H9 (cell line): ENCODE results near the gene NBEA. TPM values are rescaled to one million over a fixed set of nuclear protein-coding genes. Genes with fewer than 3 reads are reported as not detected.

Experiments used
- DNase-seq: peaks from one replicate; pipeline ENCODE4 v3.0.0-alpha.2; 2017
- H2AFZ ChIP-seq: one replicate; pipeline ENCODE4 v1.6.1; 2013; ENCODE audit warnings: mild to moderate bottlenecking, low read length, control low read depth, moderate library complexity
- H2AK5ac ChIP-seq: 2 replicates; pipeline ENCODE4 v1.6.1; 2013; ENCODE audit warnings: low read length, control low read depth, mixed read lengths; ENCODE audit not compliant: insufficient read length
- H2BK120ac ChIP-seq: one replicate; pipeline ENCODE4 v1.6.1; 2013; ENCODE audit warnings: low read depth, mild to moderate bottlenecking, low read length, control low read depth, inconsistent platforms; ENCODE audit not compliant: poor library complexity, severe bottlenecking
- H2BK12ac ChIP-seq: 2 replicates; pipeline ENCODE4 v1.6.1; 2013; ENCODE audit warnings: low read length, control low read depth, mixed read lengths, low read depth; ENCODE audit not compliant: insufficient read length
- H2BK15ac ChIP-seq: 2 replicates; pipeline ENCODE4 v1.6.1; 2013; ENCODE audit warnings: low read depth, low read length, control low read depth
- H2BK20ac ChIP-seq: one replicate; pipeline ENCODE4 v1.6.1; 2013; ENCODE audit warnings: low read depth, mild to moderate bottlenecking, low read length, control low read depth, inconsistent platforms; ENCODE audit not compliant: poor library complexity, severe bottlenecking
- H2BK5ac ChIP-seq: 2 replicates; pipeline ENCODE4 v1.6.1; 2013; ENCODE audit warnings: low read length, control low read depth, mixed read lengths; ENCODE audit not compliant: insufficient read length
- H3K14ac ChIP-seq: 2 replicates; pipeline ENCODE4 v1.6.1; 2013; ENCODE audit warnings: low read length, control low read depth; ENCODE audit not compliant: insufficient read depth
- H3K18ac ChIP-seq: 2 replicates; pipeline ENCODE4 v1.6.1; 2013; ENCODE audit warnings: low read depth, mild to moderate bottlenecking, mixed read lengths, low read length, control low read depth; ENCODE audit not compliant: insufficient read length
- H3K23ac ChIP-seq: 2 replicates; pipeline ENCODE4 v1.6.1; 2013; ENCODE audit warnings: low read length, control low read depth, mixed read lengths, low read depth; ENCODE audit not compliant: insufficient read length
- H3K23me2 ChIP-seq: 2 replicates; pipeline ENCODE4 v1.6.1; 2013; ENCODE audit warnings: low read depth, mild to moderate bottlenecking, mixed read lengths, low read length, control low read depth; ENCODE audit not compliant: insufficient read length, poor library complexity, severe bottlenecking
- H3K27ac ChIP-seq: 2 replicates; pipeline ENCODE4 v1.5.1; 2013; ENCODE audit warnings: low read length, control low read depth, mixed read lengths, low read depth; ENCODE audit not compliant: insufficient read length
- H3K27me3 ChIP-seq: 2 replicates; pipeline ENCODE4 v1.6.1; 2013; ENCODE audit warnings: low read length, control low read depth, inconsistent platforms; ENCODE audit not compliant: insufficient read depth
- H3K4ac ChIP-seq: 2 replicates; pipeline ENCODE4 v1.6.1; 2013; ENCODE audit warnings: low read depth, mild to moderate bottlenecking, control low read depth, inconsistent platforms, low read length, moderate library complexity
- H3K4me1 ChIP-seq: 2 replicates; pipeline ENCODE4 v1.6.1; 2013; ENCODE audit warnings: low read length, control low read depth, inconsistent platforms; ENCODE audit not compliant: insufficient read depth
- H3K4me2 ChIP-seq: 2 replicates; pipeline ENCODE4 v1.6.1; 2013; ENCODE audit warnings: low read length, control low read depth, mixed read lengths; ENCODE audit not compliant: insufficient read length, insufficient read depth
- H3K56ac ChIP-seq: 2 replicates; pipeline ENCODE4 v1.6.1; 2013; ENCODE audit warnings: low read depth, mild to moderate bottlenecking, mixed read lengths, low read length, control low read depth; ENCODE audit not compliant: insufficient read length
- H3K79me1 ChIP-seq: 2 replicates; pipeline ENCODE4 v1.6.1; 2013; ENCODE audit warnings: low read depth, mild to moderate bottlenecking, moderate library complexity, low read length, control low read depth, inconsistent platforms; ENCODE audit not compliant: insufficient read depth, poor library complexity, severe bottlenecking
- H3K79me2 ChIP-seq: 2 replicates; pipeline ENCODE4 v1.6.1; 2013; ENCODE audit warnings: low read length, control low read depth, inconsistent platforms; ENCODE audit not compliant: insufficient read depth
- H3K9ac ChIP-seq: 2 replicates; pipeline ENCODE4 v1.6.1; 2013; ENCODE audit warnings: low read length, control low read depth, mixed read lengths; ENCODE audit not compliant: insufficient read length; ENCODE audit errors: extremely low read depth
- H3K9me3 ChIP-seq: one replicate; pipeline ENCODE4 v1.6.1; 2013; ENCODE audit warnings: low read depth, low read length, inconsistent platforms; ENCODE audit not compliant: control insufficient read depth
- H3T11ph ChIP-seq: one replicate; pipeline ENCODE4 v1.6.1; 2013; ENCODE audit warnings: mild to moderate bottlenecking, low read length, control low read depth, inconsistent platforms
- H4K20me1 ChIP-seq: one replicate; pipeline ENCODE4 v1.6.1; 2013; ENCODE audit not compliant: control insufficient read depth, insufficient read length, insufficient read depth
- H4K5ac ChIP-seq: 2 replicates; pipeline ENCODE4 v1.6.1; 2013; ENCODE audit warnings: low read depth, mild to moderate bottlenecking, mixed read lengths, low read length, control low read depth; ENCODE audit not compliant: insufficient read length
- H4K8ac ChIP-seq: replicated peaks from 2 replicates; pipeline ENCODE4 v1.6.1; 2013; ENCODE audit warnings: low read length, control low read depth, mixed read lengths, low read depth; ENCODE audit not compliant: insufficient read length
- H4K91ac ChIP-seq: 2 replicates; pipeline ENCODE4 v1.6.1; 2013; ENCODE audit warnings: low read depth, mild to moderate bottlenecking, moderate library complexity, mixed read lengths, low read length, control low read depth; ENCODE audit not compliant: insufficient read length
- H3K27ac Mint-ChIP-seq, 3 experiments: 2 replicates in 2 of 3; 3 replicates in 1 of 3; pipeline ENCODE4 v1.8.0; 2020 to 2021; ENCODE audit warnings: mixed read lengths in 3 of 3, mild to moderate bottlenecking in 1 of 3, moderate library complexity in 1 of 3
- H3K27me3 Mint-ChIP-seq: 2 replicates; pipeline ENCODE4 v1.8.0; 2021; ENCODE audit warnings: low read depth, mild to moderate bottlenecking, moderate library complexity, mixed read lengths
- H3K36me3 Mint-ChIP-seq, 3 experiments: 2 replicates in 2 of 3; 3 replicates in 1 of 3; pipeline ENCODE4 v1.8.0; 2020 to 2021; ENCODE audit warnings: low read depth in 3 of 3, mixed read lengths in 3 of 3; ENCODE audit not compliant: insufficient read depth in 1 of 3
- H3K4me1 Mint-ChIP-seq, 2 experiments: 2 replicates each; pipeline ENCODE4 v1.8.0; 2020; ENCODE audit warnings: mixed read lengths in 2 of 2
- H3K4me3 Mint-ChIP-seq, 2 experiments: 2 replicates in 1 of 2; 3 replicates in 1 of 2; pipeline ENCODE4 v1.8.0; 2020 to 2021; ENCODE audit warnings: mild to moderate bottlenecking in 2 of 2, mixed read lengths in 2 of 2, moderate library complexity in 1 of 2
- H3K9me3 Mint-ChIP-seq, 2 experiments: 2 replicates in 1 of 2; 3 replicates in 1 of 2; pipeline ENCODE4 v1.8.0; 2020; ENCODE audit warnings: mild to moderate bottlenecking in 2 of 2, mixed read lengths in 2 of 2, moderate library complexity in 1 of 2
- total RNA-seq: library from RNA; stranded (reverse); gene quantifications from 2 replicates; pipeline ENCODE4 v1.2.1, GENCODE V29; 2021
- TF ChIP-seq, protein P1 (sequence below): fragments of 200-600 bp; sonication (generic); conservative IDR thresholded peaks from 3 replicates; pipeline ENCODE4 v1.8.0; 2021; ENCODE audit warnings: antibody characterized with exemption, mild to moderate bottlenecking

NBEA gene
- total RNA-seq, 1 experiment from 2014 or later: 17.3 TPM

DNA sequence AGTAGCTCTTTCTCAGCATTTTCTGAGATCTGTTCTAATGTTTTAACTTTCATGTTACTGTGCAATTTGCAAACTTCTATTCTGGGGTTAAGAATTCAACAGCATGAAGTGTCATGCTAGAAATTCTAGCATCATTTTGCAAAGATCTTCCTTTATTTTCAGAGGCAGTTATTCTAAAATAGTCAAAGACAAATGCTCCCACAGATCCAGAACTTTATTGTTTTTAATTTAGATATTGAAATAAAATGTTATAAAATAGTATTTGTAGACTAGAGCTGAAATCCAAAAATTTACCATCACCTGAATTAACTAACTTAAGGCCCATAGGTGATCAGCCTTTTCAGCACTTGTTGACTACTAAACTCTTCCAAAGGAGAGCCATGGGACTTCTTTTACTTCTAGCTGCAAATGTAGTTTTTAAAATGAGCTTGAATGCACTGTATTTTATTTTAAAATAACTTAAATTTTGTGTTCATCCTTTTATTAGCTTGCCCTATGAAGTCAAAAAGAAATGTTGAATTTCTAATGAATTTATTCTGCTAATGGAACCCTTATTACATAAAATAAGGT lies 531.2 kb downstream of the NBEA start:
- H3K4me1 Mint-ChIP-seq: peaks cover 54 to 67% of the 10 kb centered on the region in 2 experiments
- no peaks in the 10 kb centered on the region for H4K20me1 ChIP-seq
- H3K23me2 ChIP-seq: peaks cover 30% of the 10 kb centered on the region
- H2BK15ac ChIP-seq: no peak overlapping the region
- no peak overlapping the region for H4K5ac ChIP-seq
- no peak overlapping the region for H4K8ac ChIP-seq
- H3K14ac ChIP-seq: no peak overlapping the region
- H3K4me1 ChIP-seq: peaks cover 2% of the 10 kb centered on the region; the same call in 1 of the 2 replicates
- no peak overlapping the region for H3K23ac ChIP-seq
- H3K27me3 Mint-ChIP-seq: peaks cover 98% of the 10 kb centered on the region
- no peak overlapping the region for H2BK5ac ChIP-seq
- no peak overlapping the region for H2AK5ac ChIP-seq
- H2AFZ ChIP-seq: no peak overlapping the region
- H3K79me1 ChIP-seq: no peaks in the 10 kb centered on the region
- H3K9me3 Mint-ChIP-seq: no peaks in the 10 kb centered on the region; a peak in 1 of 5 replicates
- no peak for DNase-seq
- no peak overlapping the region for H2BK120ac ChIP-seq
- H2BK20ac ChIP-seq: no peak overlapping the region
- H3K9ac ChIP-seq: no peak overlapping the region
- no peak overlapping the region for H3K18ac ChIP-seq
- H3K4me2 ChIP-seq: no peak overlapping the region
- H3K4me3 Mint-ChIP-seq: no peak overlapping the region
- H3K4ac ChIP-seq: no peak overlapping the region
- no peak overlapping the region for H3K56ac ChIP-seq
- no peak overlapping the region for H3T11ph ChIP-seq
- H3K79me2 ChIP-seq: no peaks in the 10 kb centered on the region
- H3K27me3 ChIP-seq: peaks cover 58% of the 10 kb centered on the region
- no peaks in the 10 kb centered on the region for H3K9me3 ChIP-seq
- H3K36me3 Mint-ChIP-seq: peaks cover 0 to 3% (median 0%) of the 10 kb centered on the region in 3 experiments; a peak in 2 of 7 replicates
- H3K27ac ChIP-seq: no peak overlapping the region
- H4K91ac ChIP-seq: no peak overlapping the region
- TF ChIP-seq, protein P1, sequence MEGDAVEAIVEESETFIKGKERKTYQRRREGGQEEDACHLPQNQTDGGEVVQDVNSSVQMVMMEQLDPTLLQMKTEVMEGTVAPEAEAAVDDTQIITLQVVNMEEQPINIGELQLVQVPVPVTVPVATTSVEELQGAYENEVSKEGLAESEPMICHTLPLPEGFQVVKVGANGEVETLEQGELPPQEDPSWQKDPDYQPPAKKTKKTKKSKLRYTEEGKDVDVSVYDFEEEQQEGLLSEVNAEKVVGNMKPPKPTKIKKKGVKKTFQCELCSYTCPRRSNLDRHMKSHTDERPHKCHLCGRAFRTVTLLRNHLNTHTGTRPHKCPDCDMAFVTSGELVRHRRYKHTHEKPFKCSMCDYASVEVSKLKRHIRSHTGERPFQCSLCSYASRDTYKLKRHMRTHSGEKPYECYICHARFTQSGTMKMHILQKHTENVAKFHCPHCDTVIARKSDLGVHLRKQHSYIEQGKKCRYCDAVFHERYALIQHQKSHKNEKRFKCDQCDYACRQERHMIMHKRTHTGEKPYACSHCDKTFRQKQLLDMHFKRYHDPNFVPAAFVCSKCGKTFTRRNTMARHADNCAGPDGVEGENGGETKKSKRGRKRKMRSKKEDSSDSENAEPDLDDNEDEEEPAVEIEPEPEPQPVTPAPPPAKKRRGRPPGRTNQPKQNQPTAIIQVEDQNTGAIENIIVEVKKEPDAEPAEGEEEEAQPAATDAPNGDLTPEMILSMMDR: no peak
- H3K27ac Mint-ChIP-seq: no peak overlapping the region
- no peak overlapping the region for H2BK12ac ChIP-seq
